Mesothelial cell of epicardium (in vitro differentiated cells): ENCODE data around the gene CYP2J2. TPM values are rescaled to one million over a fixed set of nuclear protein-coding genes. Genes with fewer than 3 reads are reported as not detected.
A peak's percentile ranks its signal among the peaks of the same experiment; 100 is the strongest.
"Not testable (repeated sequence)": the region's sequence is repeated elsewhere in the genome, so short reads cannot be mapped to it uniquely, and the experiment has no call there.

Experiments used
- DNase-seq, 2 experiments: peaks; one replicate each; pipeline ENCODE4 v3.0.0; 2021; ENCODE audit warnings: low spot score in 2 of 2; ENCODE audit not compliant: unreplicated experiment in 2 of 2
- H3K27ac Mint-ChIP-seq: 2 replicates; pipeline ENCODE4 v1.8.0; 2021; ENCODE audit warnings: mixed read lengths
- H3K27me3 Mint-ChIP-seq: 2 replicates; pipeline ENCODE4 v1.8.0; 2021; ENCODE audit warnings: low read depth, mixed read lengths
- H3K36me3 Mint-ChIP-seq: 2 replicates; pipeline ENCODE4 v1.8.0; 2021; ENCODE audit warnings: mixed read lengths
- H3K4me1 Mint-ChIP-seq: 2 replicates; pipeline ENCODE4 v1.8.0; 2021; ENCODE audit warnings: mixed read lengths
- H3K4me3 Mint-ChIP-seq: 2 replicates; pipeline ENCODE4 v1.8.0; 2021; ENCODE audit warnings: mild to moderate bottlenecking, moderate library complexity, mixed read lengths
- H3K9me3 Mint-ChIP-seq: 2 replicates; pipeline ENCODE4 v1.8.0; 2021; ENCODE audit warnings: mixed read lengths
- CTCF ChIP-seq: fragments of 200-600 bp; sonication (generic); IDR thresholded peaks from one replicate; pipeline ENCODE4 v1.5.0; 2021; ENCODE audit warnings: antibody characterized with exemption; ENCODE audit not compliant: unreplicated experiment
- total RNA-seq: library from RNA; stranded (reverse); gene quantifications from 3 replicates; pipeline ENCODE4 v1.2.1, GENCODE V29; 2021

CYP2J2 gene
- total RNA-seq, result 2.8 to 3.1 TPM (median 2.9 TPM) in 3 replicates

- Mint-ChIP-seq H3K36me3 (peaks cover 6% of the 10 kb centered on the region), H3K27me3 (peaks cover 72% of the 10 kb centered on the region), H3K9me3 (peaks cover 26% of the 10 kb centered on the region), H3K27ac (no peak within 1 kb of the TSS), H3K4me3 (peak within 1 kb of the TSS; percentile 71), H3K4me1 (peaks cover 13% of the 10 kb centered on the region)
- no peak for TF ChIP-seq CTCF
- DNase-seq, result peak; percentile 21 to 59
Measured at GRCh38 chr1:59926381-59927123, at the start of gene CYP2J2. Gene CYP2J2 (minus strand): TSS chr1:59926773. CDS start chr1:59926746, 27 bp downstream.

- Mint-ChIP-seq H3K27ac (no peak overlapping the region), H3K27me3 (peaks cover 34% of the 10 kb centered on the region), H3K4me3 (no peak overlapping the region), H3K9me3 (no peaks in the 10 kb centered on the region), H3K4me1 (peaks cover 16% of the 10 kb centered on the region), H3K36me3 (no peaks in the 10 kb centered on the region)
- TF ChIP-seq CTCF, result no peak
- DNase-seq, result no peak
Measured at GRCh38 chr1:59973719-59974118, 47.1 kb upstream of the CYP2J2 start.

- Mint-ChIP-seq H3K27ac (no peak overlapping the region), H3K9me3 (no peaks in the 10 kb centered on the region), H3K36me3 (no peaks in the 10 kb centered on the region), H3K27me3 (peaks cover 37% of the 10 kb centered on the region), H3K4me1 (peaks cover 24% of the 10 kb centered on the region), H3K4me3 (no peak overlapping the region)
- no peak for DNase-seq
- no peak for TF ChIP-seq CTCF
Measured at GRCh38 chr1:59972216-59972927, 45.8 kb upstream of the CYP2J2 start.

- Mint-ChIP-seq H3K27ac (no peak overlapping the region), H3K36me3 (no peaks in the 10 kb centered on the region), H3K27me3 (peaks cover 37% of the 10 kb centered on the region), H3K4me3 (peak overlapping the region; percentile 13), H3K9me3 (no peaks in the 10 kb centered on the region), H3K4me1 (peaks cover 25% of the 10 kb centered on the region)
- TF ChIP-seq CTCF, result peak; percentile 95
- peak; percentile 64 to 87 for DNase-seq
Measured at GRCh38 chr1:59971464-59971911, 44.9 kb upstream of the CYP2J2 start.

GRCh38 chr1:59969542-59970175 lies 43.1 kb upstream of the CYP2J2 start:
- DNase-seq, H3K9me3 Mint-ChIP-seq, H3K27ac Mint-ChIP-seq, H3K36me3 Mint-ChIP-seq, H3K4me3 Mint-ChIP-seq: not testable (repeated sequence)
- H3K27me3 Mint-ChIP-seq, result peaks cover 29% of the 10 kb centered on the region
- peaks cover 21% of the 10 kb centered on the region for H3K4me1 Mint-ChIP-seq

- H3K27ac Mint-ChIP-seq, H3K4me3 Mint-ChIP-seq, DNase-seq, H3K9me3 Mint-ChIP-seq, H3K36me3 Mint-ChIP-seq: not testable (repeated sequence)
- Mint-ChIP-seq H3K4me1 (peaks cover 21% of the 10 kb centered on the region), H3K27me3 (peaks cover 21% of the 10 kb centered on the region)
Measured at GRCh38 chr1:59968746-59969145, 42.2 kb upstream of the CYP2J2 start.
